SKM-1 (cell line): ENCODE data around the gene PDE4D.
"Not testable (repeated sequence)": the region's sequence is repeated elsewhere in the genome, so short reads cannot be mapped to it uniquely, and the experiment has no call there.

ENCODE experiments used
- DNase-seq: peaks from one replicate; lab custom pipeline; 2025; ENCODE audit not compliant: unreplicated experiment; lab: John Stamatoyannopoulos, UW

PDE4D gene

DNA sequence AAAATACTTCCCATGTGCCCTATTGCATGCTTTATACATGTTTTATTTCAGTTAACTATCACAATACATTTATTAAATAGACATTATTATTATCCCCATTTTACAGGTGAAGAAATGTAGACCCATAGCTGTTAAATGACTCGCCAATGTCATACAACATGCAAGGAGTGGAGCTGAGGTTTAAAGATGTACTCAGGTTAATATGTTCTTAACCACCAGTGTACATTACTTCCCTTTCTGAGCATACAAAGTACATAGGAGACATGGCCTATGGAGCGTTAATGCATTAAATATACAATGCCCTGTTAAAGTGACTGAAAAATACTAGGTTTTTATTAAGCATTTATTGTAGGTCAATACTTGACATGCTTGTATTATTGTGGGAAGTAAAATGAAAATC, 407.0 kb downstream of the PDE4D start:
- no peak for DNase-seq

DNA sequence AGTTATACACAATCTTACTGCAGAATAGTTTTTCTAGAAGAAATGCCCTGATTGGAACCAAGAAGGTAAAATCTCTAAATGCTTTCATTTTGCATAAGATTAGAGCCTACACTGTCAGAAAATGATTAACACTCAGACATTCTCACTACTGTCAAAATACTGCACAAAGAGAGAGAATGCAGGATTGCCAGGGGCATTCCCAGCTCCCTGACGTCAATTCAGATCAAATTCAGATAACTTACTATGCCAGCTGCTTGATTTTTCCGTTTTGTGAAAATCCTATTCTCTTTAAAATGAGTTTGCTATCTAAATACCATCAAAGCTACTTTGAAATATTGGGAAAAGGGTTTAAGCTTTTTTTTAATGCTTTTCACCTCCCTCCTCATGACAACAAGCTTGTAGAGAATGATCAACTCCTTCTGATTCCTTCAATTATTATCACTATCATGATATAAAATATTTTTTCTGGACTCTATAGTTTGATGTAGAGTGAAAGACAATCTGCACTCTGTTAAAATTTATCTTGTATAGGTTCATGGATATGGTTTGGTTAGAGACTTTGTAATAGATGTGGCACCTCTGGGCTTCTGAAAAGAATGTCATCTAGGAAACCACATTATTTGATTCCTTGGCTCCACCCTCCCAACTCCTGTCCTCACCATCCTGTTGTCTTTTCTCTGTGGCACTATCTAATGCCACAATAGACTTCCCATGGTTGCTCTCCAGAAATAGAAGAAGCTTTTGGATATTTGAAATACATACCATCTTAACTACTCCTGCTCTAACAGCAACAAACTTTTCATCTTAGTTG, 407.7 kb downstream of the PDE4D start:
- DNase-seq, result no peak

DNA sequence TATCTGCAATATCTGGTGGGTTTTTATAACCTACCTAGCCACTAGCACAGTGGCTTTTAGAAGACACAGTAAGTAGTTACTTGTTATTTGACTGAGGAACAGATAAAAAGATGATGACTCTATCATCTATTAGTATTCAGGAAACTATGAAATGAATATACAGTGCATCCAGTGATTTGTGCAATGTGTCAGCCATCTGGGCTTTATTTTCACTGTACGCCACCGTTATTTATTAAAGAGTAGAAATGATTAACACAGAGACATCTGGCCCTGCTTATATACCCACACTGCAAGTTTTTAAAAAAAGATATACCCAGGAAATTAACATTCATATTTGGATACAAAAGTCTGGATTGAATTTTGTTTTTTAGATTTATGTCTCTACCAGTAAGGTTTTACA, 408.4 kb downstream of the PDE4D start:
- no peak for DNase-seq

DNA sequence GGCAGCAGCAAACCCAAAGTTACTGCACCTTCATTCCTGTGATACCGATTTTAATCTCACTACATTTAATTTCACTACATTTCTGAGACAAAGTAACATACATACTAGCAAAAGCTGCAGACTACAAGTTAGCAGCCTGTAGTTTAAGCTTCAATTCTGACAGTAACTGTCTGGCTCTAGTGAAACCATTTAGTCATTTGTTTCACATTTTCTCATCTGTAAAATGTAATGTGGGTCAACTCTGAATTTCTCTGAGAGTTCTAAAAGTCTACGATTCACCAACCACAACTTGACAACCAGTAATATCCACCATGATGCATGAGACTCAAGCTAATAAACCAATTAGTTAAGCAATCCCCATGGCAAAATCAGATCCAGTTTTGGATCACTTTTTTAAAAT, 408.9 kb downstream of the PDE4D start:
- no peak for DNase-seq

DNA sequence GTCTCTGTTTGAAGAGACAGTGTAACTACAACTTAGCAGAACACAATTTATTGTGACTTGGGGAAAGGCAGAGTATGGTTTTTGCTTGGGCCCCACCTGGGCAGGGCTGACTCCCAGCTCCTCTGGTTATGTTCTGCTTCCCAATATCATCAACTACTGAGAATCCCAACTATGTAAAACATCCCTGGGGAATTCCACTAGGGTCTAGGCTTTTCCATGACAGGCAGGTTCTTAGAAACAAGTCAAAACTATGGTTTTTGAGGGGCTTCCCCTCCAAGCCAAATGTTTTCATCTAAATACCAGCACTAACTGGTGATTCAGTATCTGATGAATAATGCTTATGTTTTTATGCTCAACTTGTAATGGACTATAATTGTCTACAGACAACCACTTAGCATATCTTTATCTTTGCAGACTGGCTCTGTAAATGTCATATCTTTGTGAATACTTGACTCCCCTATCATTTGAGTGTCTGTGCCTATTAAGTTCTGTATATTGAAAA, 409.5 kb downstream of the PDE4D start:
- DNase-seq, result no peak

DNA sequence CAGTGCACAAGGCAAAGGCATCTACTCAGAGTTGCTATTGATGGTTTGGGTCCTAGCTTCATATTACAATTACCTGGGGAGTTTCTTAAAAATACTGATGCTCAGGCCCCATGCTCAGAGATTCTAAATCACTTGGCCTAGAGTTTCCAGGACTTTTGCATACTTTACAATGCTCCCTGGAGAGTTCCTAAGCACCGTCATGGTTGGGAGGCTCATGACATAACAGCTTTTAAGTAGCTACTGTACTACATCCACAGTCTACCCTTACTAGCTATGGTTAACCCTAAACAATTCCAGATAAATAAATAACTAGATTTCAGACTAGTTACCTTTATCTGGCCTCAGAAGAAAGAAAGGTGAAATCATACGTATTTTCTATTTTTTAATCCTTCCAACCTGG, 414.4 kb downstream of the PDE4D start:
- no peak for DNase-seq

DNA sequence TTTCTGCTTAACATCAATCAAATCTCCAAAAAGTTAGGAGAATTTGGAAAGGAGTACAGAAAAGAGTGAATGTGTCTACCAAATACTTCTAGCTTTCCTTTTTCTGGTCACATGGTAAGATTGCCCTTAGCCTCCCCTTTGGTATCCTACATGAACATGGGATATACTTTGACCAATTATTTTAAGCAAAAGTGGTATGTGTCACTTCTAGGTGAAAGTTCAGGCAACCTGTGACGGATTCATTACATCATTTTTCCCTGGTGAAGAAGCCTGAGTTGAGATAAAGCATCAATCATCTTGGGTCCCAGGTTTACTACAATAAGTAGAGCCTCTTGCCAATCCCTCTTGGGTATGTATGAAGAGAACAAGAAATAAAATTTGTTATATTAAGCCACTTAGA, 419.2 kb downstream of the PDE4D start:
- no peak for DNase-seq

DNA sequence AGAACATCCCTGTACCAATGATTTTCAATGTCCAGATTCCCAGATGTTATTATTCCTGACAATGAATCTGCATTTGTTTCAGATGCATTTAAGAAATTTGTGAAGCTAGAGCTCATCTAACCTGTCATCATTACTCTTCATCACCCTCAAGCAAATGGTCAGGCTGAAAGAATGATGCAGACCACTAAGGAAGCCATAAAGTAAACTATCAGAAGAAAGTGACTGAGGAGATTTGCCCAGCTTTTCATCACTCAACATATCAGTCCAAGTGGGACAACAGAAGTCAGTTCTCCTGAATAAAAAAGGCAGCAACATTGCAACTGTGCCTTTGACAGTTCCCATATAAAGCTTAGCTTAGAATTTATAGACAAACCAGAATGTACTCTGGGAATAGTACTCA, 419.9 kb downstream of the PDE4D start:
- DNase-seq, result no peak

DNA sequence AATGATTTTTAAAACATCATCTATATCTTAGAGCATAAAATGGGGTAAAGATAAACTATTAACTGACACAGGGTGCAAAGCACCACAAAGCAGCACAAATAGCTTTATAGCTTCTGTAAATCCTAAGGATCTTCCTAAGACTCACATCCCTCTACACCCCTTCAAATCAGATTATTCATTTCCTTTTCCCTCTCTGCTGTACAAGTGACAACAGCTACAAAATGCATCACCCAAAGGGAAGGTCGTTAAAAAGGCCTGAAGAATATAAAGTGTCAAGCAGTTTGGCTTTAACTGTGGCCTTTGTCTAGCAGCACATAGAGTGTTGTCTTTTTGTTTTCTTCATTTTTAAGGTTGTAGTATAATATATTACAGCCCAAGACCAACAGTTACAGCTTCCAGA, 422.1 kb downstream of the PDE4D start:
- DNase-seq, result no peak

DNA sequence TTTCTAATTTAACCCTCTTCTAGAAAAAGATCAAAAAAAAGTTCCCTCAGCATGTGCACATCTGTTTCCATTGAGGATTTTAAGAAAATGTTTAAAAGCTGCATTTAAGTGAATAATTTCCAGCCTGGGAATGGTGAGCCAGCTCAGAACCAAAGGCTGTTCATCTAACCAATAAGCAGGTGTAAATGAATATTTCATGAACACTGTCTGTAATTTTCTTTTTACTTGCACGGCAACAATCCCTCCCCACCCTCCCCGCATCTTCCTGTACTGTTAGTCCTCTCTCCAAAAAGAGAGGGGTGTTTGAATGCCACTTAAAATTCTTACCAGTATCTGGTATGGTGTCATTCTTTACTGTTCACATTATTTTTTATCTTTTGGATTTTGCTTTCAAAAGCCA, 425.6 kb downstream of the PDE4D start:
- DNase-seq, result no peak

DNA sequence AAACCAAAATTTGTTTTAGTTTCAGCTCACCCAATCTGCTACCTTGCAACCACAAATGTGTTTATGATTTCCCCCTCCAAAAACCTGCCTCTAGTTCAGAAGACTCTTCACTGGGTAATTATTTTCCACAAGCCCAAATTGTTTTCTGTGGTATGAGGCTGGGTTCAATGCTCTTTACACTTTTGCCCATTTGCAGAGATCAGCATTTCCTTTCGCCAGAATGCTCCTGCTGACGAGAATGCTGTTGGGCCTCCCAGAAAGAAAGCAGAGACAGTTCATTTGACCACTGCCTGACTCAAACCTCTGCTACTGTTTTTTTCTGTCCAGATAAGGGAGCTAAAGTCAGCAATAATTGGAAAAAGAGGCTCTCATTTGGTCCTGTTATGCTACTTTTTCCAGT, 427.3 kb downstream of the PDE4D start:
- no peak for DNase-seq

DNA sequence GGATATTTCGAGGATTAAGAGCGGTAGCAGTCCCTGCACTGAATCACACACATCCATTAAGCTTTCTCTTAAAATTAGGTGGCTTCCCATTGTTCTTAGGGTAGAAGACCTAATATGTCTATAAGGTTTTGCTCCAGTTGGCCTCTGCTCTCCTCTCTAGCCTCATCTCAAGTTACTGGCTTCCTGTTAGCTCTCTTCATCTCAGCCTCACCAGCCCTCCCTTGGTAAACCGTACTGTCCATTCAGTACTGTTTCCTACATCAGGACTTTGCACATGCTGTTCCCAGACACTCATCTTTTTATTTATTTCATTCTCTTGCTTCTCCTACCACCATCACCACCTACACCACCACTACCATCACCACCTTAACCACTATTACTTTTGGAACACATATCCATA, 428.6 kb downstream of the PDE4D start:
- no peak for DNase-seq

DNA sequence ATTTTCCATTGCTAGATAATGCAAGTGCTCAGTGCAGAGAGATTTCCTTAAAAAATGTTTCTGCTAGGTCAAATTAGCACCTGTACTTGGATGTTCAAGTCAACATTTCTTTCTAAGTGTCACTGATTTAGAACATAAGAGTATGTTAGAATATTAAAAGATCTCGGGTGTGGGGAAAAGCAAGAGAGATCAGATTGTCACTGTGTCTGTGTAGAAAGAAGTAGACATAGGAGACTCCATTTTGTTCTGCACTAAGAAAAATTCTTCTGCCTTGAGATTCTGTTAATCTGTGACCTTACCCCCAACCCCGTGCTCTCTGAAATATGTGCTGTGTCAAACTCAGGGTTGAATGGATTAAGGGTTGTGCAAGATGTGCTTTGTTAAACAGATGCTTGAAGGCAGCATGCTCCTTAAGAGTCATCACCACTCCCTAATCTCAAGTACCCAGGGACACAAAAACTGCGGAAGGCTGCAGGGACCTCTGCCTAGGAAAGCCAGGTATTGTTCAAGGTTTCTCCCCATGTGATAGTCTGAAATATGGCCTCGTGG, 429.8 kb downstream of the PDE4D start:
- not testable (repeated sequence) for DNase-seq

DNA sequence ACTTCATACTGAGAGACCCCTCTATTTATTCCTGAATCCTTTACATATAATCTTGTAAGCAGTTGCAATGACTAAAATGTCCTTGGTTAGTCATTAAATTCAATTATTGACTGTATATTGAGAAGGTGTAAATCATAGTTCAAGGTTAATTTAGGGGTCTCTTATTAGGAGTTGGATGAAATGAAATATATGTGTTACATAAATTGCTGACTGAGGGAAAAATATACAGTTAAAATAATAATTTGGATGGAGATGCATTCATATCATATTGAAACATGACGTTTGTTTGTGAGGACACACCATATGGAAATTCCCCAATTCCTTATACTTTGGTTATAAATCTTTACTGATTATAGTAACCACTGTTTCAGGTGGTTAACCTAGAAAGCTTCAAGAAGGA, 430.6 kb downstream of the PDE4D start:
- no peak for DNase-seq

DNA sequence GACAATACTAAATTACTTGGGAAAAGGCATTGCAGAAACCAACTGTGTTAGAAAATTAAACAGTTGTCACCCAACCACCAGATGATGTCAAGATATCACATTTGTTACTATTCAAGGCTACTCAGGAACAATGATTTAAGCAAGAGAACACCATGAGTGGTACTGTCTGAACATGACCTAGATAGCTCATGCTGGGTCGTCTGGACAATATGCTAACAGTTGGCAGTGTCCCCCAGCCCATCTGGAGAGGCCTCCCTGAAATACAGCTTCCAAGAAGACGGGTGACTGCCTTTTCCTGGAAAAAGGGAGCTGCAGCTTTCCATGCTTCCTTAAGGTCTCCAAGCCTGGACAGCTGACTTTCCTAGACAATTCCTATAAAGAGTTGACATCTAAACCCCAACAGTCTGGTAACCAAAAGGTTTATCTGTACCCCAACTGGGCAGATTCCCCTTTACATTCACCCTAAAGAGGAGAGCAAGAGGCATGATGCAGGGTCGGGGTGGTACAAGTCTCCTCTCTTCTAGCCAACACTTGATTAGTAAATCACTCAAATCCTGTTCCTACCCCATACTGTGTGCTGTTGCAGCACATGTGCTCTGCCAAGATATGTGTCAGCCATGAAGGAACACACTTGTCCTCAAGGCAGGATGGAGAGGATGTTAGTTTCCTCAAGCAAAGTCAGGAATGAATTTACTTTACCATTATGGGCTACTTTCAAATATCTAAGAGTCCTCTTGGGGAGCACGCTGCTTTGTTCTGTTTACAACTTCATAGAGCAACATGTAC, 433.0 kb downstream of the PDE4D start:
- DNase-seq, result no peak

DNA sequence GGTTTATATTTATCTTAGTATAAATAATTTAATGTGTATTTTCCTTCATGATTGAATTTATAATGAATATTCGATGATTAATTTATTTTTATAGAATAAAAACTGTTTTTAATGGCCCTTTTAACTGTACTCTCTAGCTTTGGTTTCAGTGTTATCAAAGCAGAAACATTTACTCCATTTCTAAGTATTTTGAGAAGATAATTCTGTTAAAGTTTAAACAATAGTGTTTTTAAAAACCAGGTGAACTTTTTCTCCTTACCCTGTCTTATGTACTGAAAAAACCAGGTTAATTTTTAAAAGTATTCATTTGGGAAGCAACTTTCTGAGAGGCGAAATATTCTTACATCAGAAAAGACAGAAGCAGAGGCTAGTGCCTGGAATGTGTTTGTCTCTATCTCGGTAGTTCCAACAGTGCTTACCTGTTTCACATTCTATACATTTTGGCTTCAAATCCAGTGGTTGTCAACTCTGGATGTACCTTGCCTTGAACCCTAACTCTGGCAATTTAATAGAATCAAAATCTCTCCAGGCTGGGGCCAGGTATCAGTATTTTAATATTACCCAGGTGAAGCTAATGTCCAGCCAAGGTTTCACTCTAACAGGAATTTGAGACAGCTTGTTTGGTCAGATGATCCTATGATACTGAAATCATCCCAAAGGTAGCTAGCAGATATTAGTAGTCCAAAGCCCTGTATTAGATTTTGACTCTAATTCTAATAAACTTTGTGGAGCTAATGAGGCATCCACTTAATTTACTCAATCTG, 434.4 kb downstream of the PDE4D start:
- DNase-seq, result no peak

DNA sequence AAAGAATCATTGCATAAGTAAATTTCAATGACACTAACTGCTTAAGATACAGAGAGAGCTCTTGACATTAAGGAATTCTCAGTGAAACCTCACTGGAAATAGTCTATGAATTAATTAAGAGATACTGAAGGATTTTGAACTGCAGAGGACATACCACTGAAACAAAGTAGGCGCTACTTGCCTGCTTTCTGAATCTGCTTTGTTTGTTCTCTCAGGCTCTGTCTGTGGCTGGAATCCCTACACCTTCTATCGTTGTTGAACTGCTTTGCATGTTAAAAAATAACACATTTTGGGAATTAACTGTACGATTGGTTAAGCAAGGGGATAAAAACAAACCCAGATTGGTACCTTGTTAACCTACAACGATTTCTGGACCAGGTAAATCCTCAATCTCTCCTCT, 435.2 kb downstream of the PDE4D start:
- no peak for DNase-seq

DNA sequence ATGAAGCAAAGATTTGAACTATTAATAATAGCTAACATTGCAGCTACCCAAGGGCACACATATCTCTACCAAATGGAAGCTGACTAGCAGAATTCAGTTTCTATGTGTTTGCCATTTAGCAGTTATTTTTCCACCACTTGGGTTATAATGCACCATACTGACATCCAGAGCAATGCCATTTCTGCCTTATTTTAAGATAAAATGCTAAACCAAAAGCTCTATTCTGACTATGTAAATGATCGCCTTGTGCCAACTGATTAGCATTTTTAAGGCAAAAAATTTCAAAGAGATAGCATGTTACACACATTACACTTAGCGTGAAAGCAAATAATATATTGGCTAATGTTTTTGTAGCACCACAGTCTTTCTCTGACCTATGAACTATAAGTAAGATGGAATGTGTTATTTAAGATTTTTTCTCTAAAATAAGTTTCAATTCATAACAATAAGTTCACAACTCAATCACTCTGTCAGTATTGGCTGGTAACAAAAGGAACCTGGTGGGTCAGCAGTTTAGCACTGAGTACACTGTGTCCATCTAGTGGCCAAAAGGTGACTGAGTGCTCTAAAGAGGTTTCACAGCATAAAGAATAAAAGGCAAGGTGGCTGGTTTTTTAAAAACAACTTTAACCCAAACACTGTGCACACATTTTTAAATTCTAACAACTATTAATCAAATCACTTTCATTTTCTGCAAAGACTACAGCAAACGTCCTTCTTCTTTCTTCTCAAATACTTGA, 443.5 kb downstream of the PDE4D start:
- no peak for DNase-seq

DNA sequence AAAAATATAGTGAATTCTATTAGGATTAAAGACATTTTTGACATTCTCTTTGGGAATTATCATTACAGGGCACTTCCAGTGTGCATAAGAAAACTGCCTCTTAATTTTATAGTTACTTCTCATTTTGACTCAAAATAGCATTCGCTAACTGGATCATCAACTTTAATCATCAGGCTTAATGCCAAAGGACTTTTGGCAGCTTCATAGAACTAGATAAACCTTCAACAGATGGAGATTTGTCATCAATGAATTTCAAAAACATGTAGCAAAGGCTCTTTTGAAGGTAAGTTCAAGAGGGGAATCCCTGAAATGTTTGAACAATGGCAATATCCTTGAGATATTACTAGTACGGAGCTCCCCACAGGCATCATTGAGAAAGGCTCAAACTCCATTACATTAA, 447.2 kb downstream of the PDE4D start:
- DNase-seq, result no peak

DNA sequence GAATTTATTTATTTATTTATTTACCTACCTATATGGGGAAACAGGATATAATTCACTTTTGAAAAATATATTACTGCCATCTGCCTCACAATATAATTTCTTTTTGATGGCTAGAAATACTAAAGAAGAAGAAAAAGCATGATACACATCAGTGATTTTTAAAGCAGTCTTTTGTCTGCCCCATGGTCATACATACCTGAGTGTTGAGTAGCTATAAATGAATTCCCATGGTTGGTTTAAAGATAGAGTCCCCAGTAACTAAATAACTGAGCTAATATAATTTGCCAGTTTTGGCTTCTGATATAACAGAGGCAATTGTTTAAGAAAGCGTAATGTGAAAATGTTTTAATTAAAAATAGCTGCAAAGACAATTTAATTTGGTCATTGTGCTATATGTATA, 447.8 kb downstream of the PDE4D start:
- no peak for DNase-seq

DNA sequence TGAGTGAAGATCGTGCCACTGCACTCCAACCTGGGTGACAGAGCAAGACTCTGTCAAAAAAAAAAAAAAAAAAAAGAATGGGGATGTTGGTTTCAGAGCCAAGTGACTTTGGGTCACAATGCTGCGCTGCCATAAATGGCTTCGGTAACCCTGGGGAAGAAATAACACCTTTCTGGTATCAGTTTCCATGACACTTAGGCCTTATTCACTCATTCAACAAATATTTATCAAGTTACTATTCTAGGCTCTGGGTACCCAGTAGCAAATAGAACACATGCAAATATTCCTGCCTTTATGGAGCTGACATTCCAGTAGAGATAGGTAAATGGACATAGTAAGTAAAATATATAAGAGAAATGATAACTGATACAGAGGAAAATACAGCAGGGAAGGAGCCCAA, 454.2 kb downstream of the PDE4D start:
- no peak for DNase-seq
